ENCODE results near the gene EXT2. TPM values are rescaled to one million over a fixed set of nuclear protein-coding genes. Genes with fewer than 3 reads are reported as not detected.

Gene EXT2
- total and polyA plus RNA-seq, 10 of the 15 experiments (the other 5 are each of a cell fraction or from before 2014, with no cell fraction given): 3.8 to 31.4 (median 17.9) TPM

GRCh38 chr11:44268614-44269080 lies 173.2 kb downstream of the EXT2 start:
- in situ Hi-C loops (cut with MboI): no loop called here

DNA sequence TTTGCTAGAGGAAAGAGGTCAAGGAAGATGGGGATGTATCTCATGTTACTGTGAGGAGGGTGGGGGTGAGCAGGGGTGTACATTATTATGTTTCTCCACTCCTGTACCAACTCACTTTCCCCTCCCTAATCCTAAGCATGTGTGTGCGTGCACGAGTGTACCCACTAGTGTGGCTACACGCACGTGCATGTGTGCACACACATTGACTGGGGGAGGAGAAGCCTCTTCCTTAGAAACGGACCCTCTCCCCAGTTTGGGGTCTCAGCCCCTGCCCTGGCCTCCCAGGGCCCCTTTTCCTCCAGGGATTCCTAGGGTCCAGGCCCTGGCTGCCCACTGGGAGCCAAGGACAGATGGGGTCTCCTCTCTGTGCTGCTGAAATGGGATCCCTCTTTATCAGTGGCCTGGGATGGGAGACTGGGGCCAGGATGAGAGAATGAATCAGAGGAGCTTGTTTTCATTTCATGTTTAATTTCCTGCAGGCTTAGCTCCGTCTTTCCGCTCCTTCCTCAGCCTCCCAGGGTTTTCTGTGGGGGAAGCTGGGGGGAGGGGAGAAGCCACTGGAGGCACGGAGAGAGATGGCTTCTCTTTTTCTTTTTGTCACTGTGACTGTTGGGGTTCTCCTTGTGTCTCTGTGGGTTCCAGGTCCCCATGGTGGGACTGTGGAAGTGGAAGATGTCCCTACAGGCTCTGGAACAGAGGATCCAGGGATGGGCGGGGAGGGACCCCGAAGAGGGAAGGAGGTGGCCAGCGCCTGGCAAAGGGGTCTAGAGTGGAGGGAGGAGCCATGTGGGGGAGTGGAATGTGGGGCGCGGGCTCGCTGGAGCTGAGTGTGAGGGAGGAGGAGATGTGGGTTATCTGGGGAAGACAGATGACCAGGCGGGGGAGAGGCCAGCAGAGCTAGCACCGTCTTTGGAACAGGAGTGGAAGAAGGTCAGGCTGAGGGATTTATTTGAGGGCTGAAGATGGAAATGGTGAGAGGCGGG lies 174.2 kb downstream of the EXT2 start:
- H3K4me2 ChIP-seq (ENCODE audit: control insufficient read depth, insufficient read depth): no peak overlapping the region
- DNase-seq (ENCODE audit: low read depth, low spot score) (no peak), FAIRE-seq (no peak), ATAC-seq (no peak)
- WGBS (ENCODE audit: insufficient coverage, insufficient replicate concordance, low lambda C conversion rate, missing lambda C conversion rate): 46% methylated on average over 17 of the region's 17 CpGs
- intact Hi-C loops (cut with micrococcal nuclease; ENCODE audit: unreplicated experiment): no loop called here
- H3K27ac ChIP-seq (ENCODE audit: control insufficient read depth, insufficient read depth): no peak overlapping the region
- H3K9ac ChIP-seq (ENCODE audit: control insufficient read depth, insufficient read depth, low read length): no peak overlapping the region
- no peaks in the 10 kb centered on the region for H3K79me2 ChIP-seq (ENCODE audit: control insufficient read depth, insufficient read depth, low read length)
- in situ Hi-C loops (cut with MboI): no loop called here
- POLR2A ChIA-PET: interaction anchor here (0.6 kb wide), 1 partner anchor 512 kb away, joined by 4 read pairs; no protein-coding TSS in a partner anchor
- SMC1A ChIA-PET (ENCODE audit: uncharacterized antibody, unreplicated experiment): no interaction called here
- no peak overlapping the region for H3K4me3 ChIP-seq
- no peaks in the 10 kb centered on the region; the same call in 2 of the 3 replicates for H3K9me3 ChIP-seq (replicated peaks; ENCODE audit: control insufficient read depth, insufficient read depth, low read length)
- RAD21 ChIA-PET (ENCODE audit: unreplicated experiment): no interaction called here
- H3K36me3 ChIP-seq (ENCODE audit: control insufficient read depth in 2 of 2, insufficient read depth in 2 of 2, low read length in 1 of 2): no peaks in the 10 kb centered on the region
- H3K27me3 ChIP-seq (replicated peaks in 1 of 2; ENCODE audit: control insufficient read depth in 2 of 2, insufficient read depth in 2 of 2, low read length in 1 of 2): no peaks in the 10 kb centered on the region; a peak in 3 of 4 replicates
- H4K20me1 ChIP-seq (ENCODE audit: control insufficient read depth, insufficient read depth): no peaks in the 10 kb centered on the region
- CTCF ChIA-PET: interaction anchor here (1.0 kb wide), 1 partner anchor 133 kb away, joined by 3 read pairs; no protein-coding TSS in a partner anchor
- no peak overlapping the region for H2AFZ ChIP-seq (ENCODE audit: control insufficient read depth, low read depth, low read length)
- no peaks in the 10 kb centered on the region for H3K4me1 ChIP-seq (ENCODE audit: control insufficient read depth, insufficient read depth, low read length)
- BruUV-seq (replicated peaks): no TSS peak
- no peak for TF ChIP-seq SREBF2 (IDR thresholded peaks at IDR 0.05; ENCODE audit: low read length)
- no peak for TF ChIP-seq E2F4 (IDR thresholded peaks at IDR 0.05; ENCODE audit: low read depth, low read length)
- no peak for TF ChIP-seq NFYA (IDR thresholded peaks at IDR 0.05; ENCODE audit: borderline replicate concordance, low read depth, low read length)
- no peak for TF ChIP-seq ATF2 (IDR thresholded peaks at IDR 0.05; ENCODE audit: low read length)
- TF ChIP-seq, protein P1, sequence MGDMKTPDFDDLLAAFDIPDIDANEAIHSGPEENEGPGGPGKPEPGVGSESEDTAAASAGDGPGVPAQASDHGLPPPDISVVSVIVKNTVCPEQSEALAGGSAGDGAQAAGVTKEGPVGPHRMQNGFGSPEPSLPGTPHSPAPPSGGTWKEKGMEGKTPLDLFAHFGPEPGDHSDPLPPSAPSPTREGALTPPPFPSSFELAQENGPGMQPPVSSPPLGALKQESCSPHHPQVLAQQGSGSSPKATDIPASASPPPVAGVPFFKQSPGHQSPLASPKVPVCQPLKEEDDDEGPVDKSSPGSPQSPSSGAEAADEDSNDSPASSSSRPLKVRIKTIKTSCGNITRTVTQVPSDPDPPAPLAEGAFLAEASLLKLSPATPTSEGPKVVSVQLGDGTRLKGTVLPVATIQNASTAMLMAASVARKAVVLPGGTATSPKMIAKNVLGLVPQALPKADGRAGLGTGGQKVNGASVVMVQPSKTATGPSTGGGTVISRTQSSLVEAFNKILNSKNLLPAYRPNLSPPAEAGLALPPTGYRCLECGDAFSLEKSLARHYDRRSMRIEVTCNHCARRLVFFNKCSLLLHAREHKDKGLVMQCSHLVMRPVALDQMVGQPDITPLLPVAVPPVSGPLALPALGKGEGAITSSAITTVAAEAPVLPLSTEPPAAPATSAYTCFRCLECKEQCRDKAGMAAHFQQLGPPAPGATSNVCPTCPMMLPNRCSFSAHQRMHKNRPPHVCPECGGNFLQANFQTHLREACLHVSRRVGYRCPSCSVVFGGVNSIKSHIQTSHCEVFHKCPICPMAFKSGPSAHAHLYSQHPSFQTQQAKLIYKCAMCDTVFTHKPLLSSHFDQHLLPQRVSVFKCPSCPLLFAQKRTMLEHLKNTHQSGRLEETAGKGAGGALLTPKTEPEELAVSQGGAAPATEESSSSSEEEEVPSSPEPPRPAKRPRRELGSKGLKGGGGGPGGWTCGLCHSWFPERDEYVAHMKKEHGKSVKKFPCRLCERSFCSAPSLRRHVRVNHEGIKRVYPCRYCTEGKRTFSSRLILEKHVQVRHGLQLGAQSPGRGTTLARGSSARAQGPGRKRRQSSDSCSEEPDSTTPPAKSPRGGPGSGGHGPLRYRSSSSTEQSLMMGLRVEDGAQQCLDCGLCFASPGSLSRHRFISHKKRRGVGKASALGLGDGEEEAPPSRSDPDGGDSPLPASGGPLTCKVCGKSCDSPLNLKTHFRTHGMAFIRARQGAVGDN (IDR thresholded peaks at IDR 0.05): no peak

More at GRCh38 chr11:44268614-44269080, 173.2 kb downstream of the EXT2 start:
- H3K9me3 ChIP-seq (replicated peaks; ENCODE audit: control insufficient read depth, insufficient read depth, low read length): no peaks in the 10 kb centered on the region
- FAIRE-seq (no peak), ATAC-seq (no peak), DNase-seq (ENCODE audit: low read depth, low spot score) (no peak)
- no peaks in the 10 kb centered on the region for H3K4me1 ChIP-seq (ENCODE audit: control insufficient read depth, insufficient read depth, low read length)
- no peaks in the 10 kb centered on the region for H4K20me1 ChIP-seq (ENCODE audit: control insufficient read depth, insufficient read depth)
- H3K27me3 ChIP-seq (replicated peaks in 1 of 2; ENCODE audit: control insufficient read depth in 2 of 2, insufficient read depth in 2 of 2, low read length in 1 of 2): no peaks in the 10 kb centered on the region; a peak in 3 of 4 replicates
- ChIA-PET CTCF (interaction anchor here (0.9 to 1.5 kb wide), 2 partner anchors 17 to 19 kb away, joined by 4 read pairs; no protein-coding TSS in a partner anchor), RAD21 (ENCODE audit: unreplicated experiment) (no interaction called here), SMC1A (ENCODE audit: uncharacterized antibody, unreplicated experiment) (no interaction called here), POLR2A (no interaction called here)
- TF ChIP-seq RAD51 (IDR thresholded peaks at IDR 0.05): no peak
- no peak for TF ChIP-seq HDGF (IDR thresholded peaks at IDR 0.05)
- TF ChIP-seq BRCA1 (IDR thresholded peaks at IDR 0.05; ENCODE audit: low read depth, low read length): no peak
- no peak for TF ChIP-seq SMAD5 (IDR thresholded peaks at IDR 0.05; ENCODE audit: low read depth)
- no peak for TF ChIP-seq EED (IDR thresholded peaks at IDR 0.05; ENCODE audit: low read depth)
- TF ChIP-seq PAX8 (IDR thresholded peaks at IDR 0.05): no peak
- no peak for TF ChIP-seq TCF7 (IDR thresholded peaks at IDR 0.05; ENCODE audit: borderline replicate concordance)
- no peak for TF ChIP-seq BHLHE40 (IDR thresholded peaks at IDR 0.05; ENCODE audit: borderline replicate concordance in 1 of 2, low read depth in 2 of 2, low read length in 1 of 2)
- TF ChIP-seq NRF1 (conservative IDR thresholded peaks at IDR 0.05; ENCODE audit: low read depth, low read length): no peak
- no peak overlapping the region for H2AFZ ChIP-seq (ENCODE audit: control insufficient read depth, low read depth, low read length)
- BruUV-seq (replicated peaks): no TSS peak
- H3K27ac ChIP-seq (ENCODE audit: control insufficient read depth, insufficient read depth): no peak overlapping the region
- 19% methylated on average over 5 of the region's 5 CpGs for WGBS (ENCODE audit: insufficient coverage, insufficient replicate concordance, low lambda C conversion rate, missing lambda C conversion rate)
- H3K36me3 ChIP-seq (ENCODE audit: control insufficient read depth in 2 of 2, insufficient read depth in 2 of 2, low read length in 1 of 2): no peaks in the 10 kb centered on the region
- H3K4me3 ChIP-seq: no peak overlapping the region
- intact Hi-C loops (cut with micrococcal nuclease; ENCODE audit: unreplicated experiment): no loop called here
- no peaks in the 10 kb centered on the region for H3K79me2 ChIP-seq (ENCODE audit: control insufficient read depth, insufficient read depth, low read length)
- H3K4me2 ChIP-seq (ENCODE audit: control insufficient read depth, insufficient read depth): no peak overlapping the region
- no peak overlapping the region for H3K9ac ChIP-seq (ENCODE audit: control insufficient read depth, insufficient read depth, low read length)

Data from GM12878 (cell line).